HepG2 (cell line): ENCODE results near the gene POLR3GL. TPM values are rescaled to one million over a fixed set of nuclear protein-coding genes. Genes with fewer than 3 reads are reported as not detected.

ENCODE experiments used
- BCL6 ChIP-seq: IDR thresholded peaks from 2 replicates; pipeline ENCODE4 v1.6.1; 2016; ENCODE audit warnings: missing genetic modification reagents, missing compliant biosample characterization
- KAT2B ChIP-seq: fragments of 150-350 bp; IDR thresholded peaks from 2 replicates; pipeline ENCODE4 v1.6.1; 2014; ENCODE audit warnings: low read depth, low read length, borderline replicate concordance
- MBNL3 ChIP-seq: fragments of 250-450 bp; sonication (Bioruptor Pico); conservative IDR thresholded peaks from 2 replicates; pipeline ENCODE4 v1.8.0; 2022; ENCODE audit warnings: mild to moderate bottlenecking, inconsistent platforms
- NFATC3 ChIP-seq: sonication (generic); formaldehyde crosslinking; IDR thresholded peaks from 2 replicates; pipeline ENCODE4 v1.5.1; 2020; ENCODE audit warnings: mild to moderate bottlenecking, missing genetic modification reagents
- SOX13 ChIP-seq, 3 experiments: fragments of 450-650 bp in 1 of 3; sonication (generic) in 1 of 3; formaldehyde crosslinking in 1 of 3; IDR thresholded peaks in 2 of 3; conservative IDR thresholded peaks in 1 of 3; 2 replicates each; pipeline versions ENCODE4 v1.5.0 to v1.6.1; 2016 to 2020; ENCODE audit warnings: antibody characterized with exemption in 1 of 3, mild to moderate bottlenecking in 1 of 3, missing compliant biosample characterization in 1 of 3, missing genetic modification reagents in 1 of 3, moderate library complexity in 1 of 3
- TFE3 ChIP-seq: IDR thresholded peaks from 2 replicates; pipeline ENCODE4 v1.6.1; 2016
- XRCC5 ChIP-seq: fragments of 200-400 bp; formaldehyde crosslinking; optimal IDR thresholded peaks from 2 replicates; pipeline ENCODE3; 2017; ENCODE audit warnings: mild to moderate bottlenecking, low read length
- ZBTB8A ChIP-seq: sonication (generic); formaldehyde crosslinking; IDR thresholded peaks from 2 replicates; pipeline ENCODE4 v1.4.0; 2020; ENCODE audit warnings: mild to moderate bottlenecking, low read depth, missing genetic modification reagents, borderline replicate concordance
- ZNF280B ChIP-seq: sonication (generic); formaldehyde crosslinking; IDR thresholded peaks from 2 replicates; pipeline ENCODE4 v1.5.0; 2020; ENCODE audit warnings: missing genetic modification reagents, mild to moderate bottlenecking, borderline replicate concordance
- ZNF329 ChIP-seq: sonication (generic); formaldehyde crosslinking; IDR thresholded peaks from 2 replicates; pipeline ENCODE4 v1.9.0; 2021; ENCODE audit warnings: low read depth, mild to moderate bottlenecking, missing genetic modification reagents
- ZNF574 ChIP-seq: sonication (generic); formaldehyde crosslinking; IDR thresholded peaks from 2 replicates; pipeline ENCODE4 v1.4.0; 2020; ENCODE audit warnings: missing genetic modification reagents
- polyA plus RNA-seq, 8 experiments: library from polyadenylated mRNA; depleted of rRNA in 3 of 8; stranded (reverse) in 7 of 8; unstranded in 1 of 8; fragments of >200 nt; fragmentation: Illumina TruSeq in 4 of 8; extraction: Trizol in 4 of 8; gene quantifications; 2 replicates each; pipeline versions ENCODE4 v1.2.1 to v1.2.3, GENCODE V29; 2011 to 2016; ENCODE audit warnings: low read depth in 4 of 8, missing spikeins in 1 of 8, mixed read lengths in 1 of 8; ENCODE audit not compliant: insufficient read depth in 1 of 8
- total RNA-seq, 5 experiments: library from RNA; depleted of rRNA; stranded (reverse); fragments of >200 nt; fragmentation: Illumina TruSeq; extraction: Trizol; gene quantifications; 2 replicates each; pipeline ENCODE4 v1.2.3, GENCODE V29; 2016; ENCODE audit warnings: low read depth in 1 of 5
- TF ChIP-seq, protein P1 (sequence below): sonication (generic); formaldehyde crosslinking; IDR thresholded peaks from 2 replicates; pipeline ENCODE4 v1.4.0; 2020; ENCODE audit warnings: mild to moderate bottlenecking, low read depth, missing genetic modification reagents
- TF ChIP-seq, protein P2 (sequence below): sonication (generic); formaldehyde crosslinking; IDR thresholded peaks from 2 replicates; pipeline ENCODE4 v1.8.0; 2022; ENCODE audit warnings: mild to moderate bottlenecking, missing genetic modification reagents

POLR3GL gene
- total and polyA plus RNA-seq, 2 of the 13 experiments (the other 11 are each of a cell fraction or from before 2014, with no cell fraction given): 11.5 to 12.4 TPM

- TF ChIP-seq, protein P1, sequence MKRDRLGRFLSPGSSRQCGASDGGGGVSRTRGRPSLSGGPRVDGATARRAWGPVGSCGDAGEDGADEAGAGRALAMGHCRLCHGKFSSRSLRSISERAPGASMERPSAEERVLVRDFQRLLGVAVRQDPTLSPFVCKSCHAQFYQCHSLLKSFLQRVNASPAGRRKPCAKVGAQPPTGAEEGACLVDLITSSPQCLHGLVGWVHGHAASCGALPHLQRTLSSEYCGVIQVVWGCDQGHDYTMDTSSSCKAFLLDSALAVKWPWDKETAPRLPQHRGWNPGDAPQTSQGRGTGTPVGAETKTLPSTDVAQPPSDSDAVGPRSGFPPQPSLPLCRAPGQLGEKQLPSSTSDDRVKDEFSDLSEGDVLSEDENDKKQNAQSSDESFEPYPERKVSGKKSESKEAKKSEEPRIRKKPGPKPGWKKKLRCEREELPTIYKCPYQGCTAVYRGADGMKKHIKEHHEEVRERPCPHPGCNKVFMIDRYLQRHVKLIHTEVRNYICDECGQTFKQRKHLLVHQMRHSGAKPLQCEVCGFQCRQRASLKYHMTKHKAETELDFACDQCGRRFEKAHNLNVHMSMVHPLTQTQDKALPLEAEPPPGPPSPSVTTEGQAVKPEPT: no peak
- TF ChIP-seq XRCC5 (peak; percentile 28), KAT2B (no peak), SOX13 (IDR thresholded peaks at IDR 0.05) (no peak), SOX13 (CRISPR knock-in tag; conservative IDR thresholded peaks at IDR 0.05 in 1 of 2, IDR thresholded peaks at IDR 0.05 in 1 of 2) (peak in 1 of 2 experiments; percentile 44; a peak in 1 of 4 replicates), ZNF574 (CRISPR knock-in tag) (0 out of 2 replicates have a peak, but pooled peaks have one; percentile 40), TFE3 (CRISPR knock-in tag) (peak; percentile 52; the same call in 1 of the 2 replicates), MBNL3 (CRISPR knock-in tag) (no peak), ZNF329 (no peak), NFATC3 (CRISPR knock-in tag) (no peak), BCL6 (CRISPR knock-in tag) (peak; percentile 39; the same call in 1 of the 2 replicates), ZNF280B (CRISPR knock-in tag) (no peak), ZBTB8A (no peak)
- TF ChIP-seq, protein P2, sequence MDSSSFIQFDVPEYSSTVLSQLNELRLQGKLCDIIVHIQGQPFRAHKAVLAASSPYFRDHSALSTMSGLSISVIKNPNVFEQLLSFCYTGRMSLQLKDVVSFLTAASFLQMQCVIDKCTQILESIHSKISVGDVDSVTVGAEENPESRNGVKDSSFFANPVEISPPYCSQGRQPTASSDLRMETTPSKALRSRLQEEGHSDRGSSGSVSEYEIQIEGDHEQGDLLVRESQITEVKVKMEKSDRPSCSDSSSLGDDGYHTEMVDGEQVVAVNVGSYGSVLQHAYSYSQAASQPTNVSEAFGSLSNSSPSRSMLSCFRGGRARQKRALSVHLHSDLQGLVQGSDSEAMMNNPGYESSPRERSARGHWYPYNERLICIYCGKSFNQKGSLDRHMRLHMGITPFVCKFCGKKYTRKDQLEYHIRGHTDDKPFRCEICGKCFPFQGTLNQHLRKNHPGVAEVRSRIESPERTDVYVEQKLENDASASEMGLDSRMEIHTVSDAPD (CRISPR knock-in tag): no peak
Measured at GRCh38 chr1:146020058-146021049, 55.9 kb downstream of the POLR3GL start (continued).
